Stimulated activated CD8-positive, alpha-beta memory T cell treated with anti-CD3 and anti-CD28 coated beads, Interleukin-4, amount 100 ng/mL, for 24 hours (primary cell): ENCODE results near the gene SULT2B1.

Experiments used
- DNase-seq: peaks from one replicate; pipeline ENCODE4 v3.0.0-alpha.2; 2020; ENCODE audit warnings: low read depth

The SULT2B1 gene

GRCh38 chr19:48634424-48635262 lies 82.7 kb downstream of the SULT2B1 start:
- peak; percentile 91 for DNase-seq

GRCh38 chr19:48635263-48635965 lies 83.4 kb downstream of the SULT2B1 start:
- peak; percentile 59 for DNase-seq

DNA sequence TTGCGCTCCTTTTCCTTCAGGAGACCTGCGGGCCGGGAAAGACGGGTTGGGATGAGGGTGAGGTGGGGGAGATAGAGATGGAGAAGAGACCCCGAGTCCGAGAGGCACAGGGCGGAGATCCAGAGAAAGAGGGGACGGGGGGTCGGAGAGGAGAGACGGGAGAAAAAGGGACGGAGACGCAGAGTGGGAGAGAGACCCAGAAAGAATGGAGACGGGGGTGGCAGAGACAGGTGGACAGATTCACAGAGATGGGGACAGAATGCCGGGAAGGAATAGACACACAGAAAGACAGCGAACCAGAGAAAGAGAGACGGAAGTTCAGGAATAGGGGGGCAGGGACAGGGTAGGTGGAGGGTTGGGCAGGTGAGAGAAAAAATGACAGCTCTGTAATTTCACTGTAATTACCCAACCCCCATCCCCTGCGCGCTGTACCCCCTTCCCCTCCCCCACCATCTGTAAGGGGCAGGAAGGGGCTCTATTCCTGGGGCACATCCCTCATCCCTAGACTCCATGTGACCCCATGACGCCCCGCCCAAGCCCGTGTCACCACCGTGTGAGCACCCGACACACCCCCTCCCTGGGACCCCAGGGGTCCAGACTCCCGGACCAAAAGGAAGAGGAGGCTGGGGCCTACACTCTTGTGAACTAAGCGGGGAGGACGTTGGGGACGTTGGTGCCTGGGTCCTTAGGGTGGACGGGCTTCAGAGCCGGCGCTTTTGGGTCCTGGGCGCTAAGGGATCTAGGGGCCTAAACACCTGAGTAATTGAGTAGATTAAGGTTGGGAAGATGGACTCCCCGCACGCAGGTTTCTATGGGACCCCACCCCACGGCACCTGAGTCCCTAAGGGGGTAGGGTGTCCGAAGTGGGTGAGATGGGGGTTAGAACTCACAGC lies 84.2 kb downstream of the SULT2B1 start:
- DNase-seq: no peak

DNA sequence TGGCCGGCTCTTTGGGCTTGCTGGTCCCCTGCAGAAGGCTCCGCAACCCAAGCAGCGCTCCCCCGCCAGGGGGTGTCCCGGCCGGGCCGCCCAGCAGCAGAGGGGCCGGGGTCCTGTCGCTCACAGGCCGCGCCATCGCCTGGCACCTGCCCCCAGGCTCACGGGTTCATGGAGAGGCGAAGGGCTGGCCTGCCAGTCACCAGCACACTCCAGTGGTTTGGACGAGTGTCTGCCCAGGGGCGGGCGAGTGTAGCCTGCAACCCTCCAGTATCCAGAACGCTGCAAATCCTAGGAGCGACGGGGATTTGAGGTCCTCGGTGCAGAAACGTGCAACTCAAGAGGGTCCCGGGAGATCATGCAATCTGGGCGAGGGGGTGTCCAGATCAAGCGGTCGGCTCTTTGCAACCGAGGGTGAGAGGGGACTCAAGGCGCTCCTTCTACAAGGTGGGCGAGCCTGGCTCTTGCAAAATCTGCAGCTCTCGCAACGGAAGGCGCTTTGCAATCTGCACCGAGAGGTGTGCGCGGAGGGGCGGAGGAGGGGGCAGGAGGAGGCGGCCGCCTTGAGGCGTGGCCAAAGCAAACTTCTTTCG lies 85.0 kb downstream of the SULT2B1 start, which contains the start of gene DBP:
TSS of gene DBP (minus strand) at position 521 of the 590 bp plus-strand sequence. CDS start at position 136, 385 bp downstream.
- no peak for DNase-seq

GRCh38 chr19:48637449-48637947 lies 85.5 kb downstream of the SULT2B1 start:
- DNase-seq: peak; percentile 99

DNA sequence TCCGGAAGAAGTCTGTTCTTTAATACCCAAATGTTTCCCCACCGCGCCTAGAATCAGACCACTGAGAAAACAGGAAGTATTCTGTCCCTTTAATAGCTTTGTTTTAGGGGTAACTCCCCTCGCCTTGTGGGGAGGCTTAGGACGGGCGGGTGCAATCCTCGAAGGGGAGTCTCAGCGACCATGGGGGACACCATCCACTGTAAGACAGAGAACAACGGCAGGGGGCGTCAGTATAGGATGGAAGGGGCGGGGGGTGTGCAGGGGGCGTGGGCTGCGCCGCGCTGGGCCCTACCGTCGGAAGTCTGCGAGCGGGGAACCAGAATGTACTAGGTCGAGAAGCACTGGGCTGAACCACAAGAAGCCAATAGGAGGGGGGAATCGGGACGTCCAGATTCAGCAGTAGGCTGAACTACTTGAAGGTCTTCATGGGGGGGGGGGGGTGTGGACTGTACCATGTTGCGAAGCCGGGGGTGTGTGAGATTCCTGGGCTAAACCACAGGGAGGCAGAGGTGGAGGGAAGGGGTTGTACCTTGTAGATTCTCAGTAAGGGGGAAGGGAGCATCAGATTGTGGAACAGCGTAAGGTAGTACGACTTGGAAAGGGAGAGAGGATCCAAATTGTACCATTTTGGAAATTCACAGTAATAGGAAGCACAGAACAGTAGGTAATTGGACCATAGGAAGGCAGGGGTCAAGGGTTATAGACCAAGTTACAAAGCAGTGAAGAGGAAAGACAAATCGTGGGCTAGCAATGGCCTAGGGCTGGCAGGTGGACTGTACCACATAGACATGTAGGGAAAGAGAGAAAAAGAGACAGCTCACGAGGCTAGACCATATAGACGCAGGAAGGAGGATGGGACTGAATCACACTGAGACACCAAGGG lies 86.2 kb downstream of the SULT2B1 start:
- peak; percentile 63 for DNase-seq

DNA sequence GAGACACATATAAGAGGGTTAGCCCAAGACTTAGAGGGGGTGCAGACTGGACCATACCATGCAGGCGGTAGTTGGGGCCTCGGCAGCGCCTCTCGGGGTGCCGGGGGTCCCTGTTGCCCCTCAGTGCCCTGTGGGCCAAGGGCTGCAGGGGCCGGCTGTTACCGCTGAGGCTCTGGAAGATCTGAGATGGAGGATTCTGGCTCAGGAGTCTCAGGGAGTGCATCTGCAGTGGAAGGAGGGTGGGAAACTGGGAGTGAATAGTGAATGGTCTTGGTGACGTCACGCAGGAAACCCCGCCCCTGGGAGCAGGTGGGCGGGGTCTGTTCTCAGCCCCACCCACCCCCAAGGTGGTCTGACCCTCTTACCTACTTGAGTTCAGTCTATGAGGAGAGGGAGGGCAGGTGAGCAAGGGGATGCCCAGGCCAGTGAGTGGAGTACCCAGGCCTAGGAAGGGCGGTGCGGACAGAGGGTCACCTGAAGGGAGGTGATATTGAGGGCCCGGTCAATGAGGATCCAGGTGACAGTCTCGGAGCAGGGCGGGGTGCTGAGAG lies 86.9 kb downstream of the SULT2B1 start:
- DNase-seq: no peak

GRCh38 chr19:48639483-48640375 lies 87.8 kb downstream of the SULT2B1 start:
- DNase-seq: no peak

DNA sequence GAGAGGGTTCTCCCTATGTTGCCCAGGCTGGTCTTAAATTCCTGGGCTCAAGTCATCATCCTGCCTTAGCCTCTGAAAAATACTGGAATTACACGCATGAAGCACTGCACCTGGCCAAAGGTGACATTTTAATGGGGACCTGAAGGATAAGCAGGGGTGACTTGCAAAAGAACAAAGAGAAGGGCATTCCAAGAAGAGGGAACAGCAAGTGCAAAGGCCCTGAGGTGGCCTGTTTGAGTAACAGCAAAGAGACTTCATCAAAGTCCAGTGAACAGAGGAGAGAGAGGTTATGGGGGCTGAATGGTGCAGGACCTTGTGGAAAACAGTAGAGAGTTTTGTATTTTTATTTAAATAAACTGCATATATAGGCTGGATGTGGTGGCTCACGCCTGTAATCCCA lies 89.9 kb downstream of the SULT2B1 start:
- no peak for DNase-seq

GRCh38 chr19:48642862-48643261 lies 90.9 kb downstream of the SULT2B1 start:
- DNase-seq: no peak

DNA sequence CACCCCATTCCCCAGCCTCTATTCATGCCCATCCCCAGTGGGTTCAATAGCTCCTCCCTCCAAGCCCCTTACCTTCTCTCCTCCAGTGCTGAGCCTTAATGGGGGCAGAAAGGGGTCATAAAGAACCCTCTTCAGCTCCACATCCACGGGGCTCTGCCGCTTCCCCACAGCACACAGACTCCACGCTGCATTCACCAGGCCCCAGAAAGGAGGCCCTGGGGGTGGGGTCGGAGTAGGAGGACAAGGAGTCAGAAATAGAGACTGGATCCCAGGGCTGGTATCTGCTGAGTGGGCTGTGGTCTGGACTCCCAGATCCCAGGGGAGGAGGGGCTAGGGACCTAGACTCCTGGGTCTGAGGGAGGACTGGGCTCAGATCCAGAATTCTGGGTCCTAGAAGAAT lies 92.4 kb downstream of the SULT2B1 start:
- no peak for DNase-seq

DNA sequence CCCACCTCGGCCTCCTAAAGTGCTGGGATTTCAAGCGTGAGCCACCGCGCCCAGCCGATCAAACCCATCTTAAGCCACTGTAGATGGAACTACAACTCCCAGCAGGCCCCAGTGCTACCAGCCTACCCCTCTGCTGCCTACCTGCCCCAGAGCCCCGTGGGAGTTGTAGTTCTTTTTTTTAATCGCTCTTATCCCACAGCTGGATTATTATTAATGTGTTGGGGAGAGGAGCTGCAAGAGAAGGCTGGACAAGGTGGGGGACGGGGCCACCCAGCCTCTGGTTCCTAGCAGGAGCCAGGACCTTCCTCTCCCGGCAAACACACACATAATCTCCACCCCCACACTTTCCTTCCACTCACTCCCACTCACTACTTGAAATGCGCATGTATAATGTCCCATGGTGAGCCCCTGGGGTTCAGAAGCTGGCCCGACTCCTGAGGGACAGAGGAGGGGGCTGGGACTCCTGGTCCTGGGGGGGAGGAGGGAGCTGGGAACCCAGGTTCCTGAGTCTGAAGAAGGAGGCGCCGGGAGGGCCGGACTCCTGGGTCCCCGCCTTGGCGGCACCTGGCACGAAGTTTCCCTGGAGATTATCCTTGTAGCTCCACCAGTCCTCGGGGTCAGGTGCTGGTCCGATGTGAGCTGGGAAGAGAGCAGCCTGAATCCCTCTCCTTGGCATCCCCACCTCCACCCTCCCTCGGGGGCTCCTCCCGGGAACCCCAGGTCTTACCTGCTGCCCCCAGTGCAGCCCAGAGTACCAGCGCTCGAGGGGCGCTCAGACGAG lies 93.1 kb downstream of the SULT2B1 start:
- peak; percentile 58 for DNase-seq

- no peak for DNase-seq
Measured at GRCh38 chr19:48645620-48646000, 93.6 kb downstream of the SULT2B1 start.

DNA sequence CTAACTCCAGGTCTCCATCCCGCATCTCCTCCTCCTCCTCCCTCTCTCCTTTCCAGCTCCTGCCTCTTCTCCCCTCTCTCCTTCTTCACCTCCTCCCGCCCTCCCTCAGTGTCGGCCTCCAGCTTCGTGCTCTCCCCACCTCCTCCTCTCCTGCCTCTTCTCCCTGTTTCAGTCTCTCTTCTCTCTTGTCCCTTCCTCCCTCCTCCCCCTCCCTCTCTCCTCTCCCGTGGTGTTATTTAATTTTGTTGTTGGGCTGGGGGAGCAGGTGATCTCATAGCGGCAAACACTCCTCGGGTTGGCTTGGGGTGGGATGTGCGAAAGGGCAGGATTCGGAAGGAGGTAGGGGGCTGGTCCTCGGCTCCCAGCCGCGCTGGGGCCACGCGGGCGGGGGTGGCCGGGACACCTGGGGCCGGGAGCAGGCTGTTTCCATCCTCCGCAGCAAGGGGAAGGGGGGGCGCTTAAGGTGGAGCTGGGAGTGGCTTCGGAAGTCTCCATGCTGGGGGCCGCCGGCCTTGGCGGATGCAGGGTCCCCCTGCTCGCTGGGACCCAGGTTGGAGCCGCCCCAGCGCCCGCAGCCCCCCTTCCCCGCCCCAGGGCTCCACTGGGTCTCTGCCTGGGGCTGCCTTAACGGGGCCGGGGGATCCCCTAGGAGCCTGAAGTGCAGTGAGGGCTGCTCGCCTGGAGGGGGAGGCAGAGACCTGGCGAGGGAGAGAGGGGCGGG lies 94.2 kb downstream of the SULT2B1 start, which contains the start of gene CA11:
TSS of gene CA11 (minus strand) at position 187 of the 721 bp plus-strand sequence. CDS start 555 bp downstream, outside the sequence.
- DNase-seq: peak; percentile 83

GRCh38 chr19:48646722-48647216 lies 94.8 kb downstream of the SULT2B1 start:
- DNase-seq: no peak

- DNase-seq: no peak
Measured at GRCh38 chr19:48648134-48648533, 96.2 kb downstream of the SULT2B1 start.
